T-helper 1 cell (primary cell): ENCODE measurements around the gene IRAK2.

Source experiments
- DNase-seq, 5 donors: peaks; one replicate each; pipeline ENCODE4 v3.0.0-alpha.2; 2012 to 2020

Gene IRAK2

DNA sequence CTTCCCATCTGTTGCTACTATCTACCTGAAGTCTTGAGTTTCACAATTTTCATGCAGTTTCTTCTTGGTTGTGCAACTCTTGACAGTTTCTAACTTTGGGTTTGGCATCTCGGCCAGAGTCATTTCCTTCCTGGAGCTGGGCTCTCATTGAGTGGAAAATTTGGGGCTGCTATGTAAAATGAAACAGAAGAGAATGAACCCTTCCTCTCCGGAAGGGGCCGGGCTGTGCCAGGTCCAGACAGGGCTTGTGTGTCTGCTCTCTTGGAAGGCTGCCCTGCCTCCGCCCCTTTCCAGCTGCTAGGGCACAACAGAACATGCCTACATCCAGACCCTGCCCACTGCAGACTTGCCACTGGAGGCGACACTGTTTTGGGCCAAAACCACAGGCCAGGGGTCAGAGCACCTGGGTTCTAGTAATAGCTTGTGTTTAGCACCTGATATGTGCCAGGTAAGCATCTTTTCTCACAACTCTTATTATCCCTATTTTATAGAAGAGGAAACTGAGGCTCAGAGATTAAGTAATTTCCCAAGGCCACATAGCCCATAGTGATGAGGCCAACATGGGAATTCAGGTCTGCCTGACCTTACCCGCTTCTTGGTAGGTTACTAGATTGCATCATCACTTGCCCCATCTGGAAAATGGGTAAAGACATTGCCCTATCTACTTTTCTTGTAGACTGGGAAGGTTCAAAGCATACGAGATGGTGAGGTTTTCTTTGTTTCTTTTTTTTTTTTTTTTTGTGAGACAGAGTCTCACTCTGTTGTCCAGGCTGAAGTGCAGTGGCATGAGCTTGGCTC, 25.0 kb downstream of the IRAK2 start:
- peak in 2 of 5 donors; percentile 27 to 84 for DNase-seq

DNA sequence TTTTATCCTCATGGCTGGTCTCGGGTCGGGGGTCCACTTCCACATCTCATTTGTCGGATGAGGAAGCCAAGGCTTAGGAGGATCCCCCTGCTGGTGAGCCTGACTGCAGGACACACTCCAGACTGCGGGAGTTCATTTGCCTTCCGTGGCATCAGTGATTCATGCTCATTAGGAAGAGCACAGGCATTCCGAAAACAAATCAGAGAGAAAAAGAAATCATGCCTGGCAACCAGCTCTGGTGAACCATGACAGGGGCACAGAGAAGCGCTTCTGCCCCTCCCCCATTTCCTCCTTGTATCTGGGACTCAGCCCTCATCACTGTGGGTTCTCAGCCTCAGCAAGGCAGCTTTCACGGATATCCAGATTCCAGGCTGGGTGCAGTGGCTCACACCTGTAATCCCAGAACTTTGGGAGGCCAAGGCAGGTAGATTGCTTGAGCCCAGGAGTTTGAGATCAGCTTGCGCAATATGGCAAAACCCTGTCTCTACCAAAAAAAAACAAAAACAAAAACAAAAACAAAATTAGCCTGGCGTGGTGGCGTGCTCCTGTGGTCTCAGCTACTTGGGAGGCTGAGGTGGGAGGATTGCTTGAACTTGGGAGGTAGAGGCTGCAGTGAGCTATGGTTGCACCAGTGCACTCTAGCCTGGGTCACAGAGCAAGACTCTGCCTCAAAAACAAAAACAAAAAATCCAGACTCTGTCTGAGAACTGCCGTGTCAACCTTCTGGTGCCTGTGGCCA, 28.4 kb downstream of the IRAK2 start:
- peak in 3 of 5 donors; percentile 23 to 72 (median 40) for DNase-seq

DNA sequence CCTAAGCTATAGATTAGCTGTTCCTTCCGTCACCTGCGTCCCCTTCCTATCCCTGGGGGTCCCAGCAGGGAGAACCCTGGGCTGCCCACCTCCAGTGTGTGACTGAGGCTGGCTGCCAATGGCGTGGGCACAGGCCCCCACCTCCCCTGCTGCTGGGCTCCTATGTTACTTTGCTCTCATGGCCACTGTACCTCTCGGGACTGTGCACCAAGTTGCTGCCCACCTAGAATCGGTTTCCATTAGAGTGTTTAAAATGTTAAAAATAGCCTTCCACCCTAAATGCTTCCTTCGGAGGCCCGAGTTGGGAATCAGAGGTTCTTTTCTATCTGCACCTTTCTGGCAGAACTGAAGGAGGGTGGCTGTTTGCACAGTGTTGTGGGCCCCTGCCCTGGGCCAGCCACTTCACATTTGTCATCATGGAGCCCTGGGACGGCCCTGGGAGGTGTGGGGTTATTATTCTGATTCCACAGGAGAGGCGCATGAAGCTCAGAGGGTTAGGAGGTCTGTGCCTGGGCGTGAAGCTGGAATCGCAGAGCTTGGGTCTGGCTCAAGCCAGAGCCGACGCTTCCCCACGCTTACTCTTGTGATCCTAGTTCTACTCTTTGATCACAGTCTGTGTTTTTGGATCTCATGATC, 29.1 kb downstream of the IRAK2 start:
- no peak for DNase-seq

DNA sequence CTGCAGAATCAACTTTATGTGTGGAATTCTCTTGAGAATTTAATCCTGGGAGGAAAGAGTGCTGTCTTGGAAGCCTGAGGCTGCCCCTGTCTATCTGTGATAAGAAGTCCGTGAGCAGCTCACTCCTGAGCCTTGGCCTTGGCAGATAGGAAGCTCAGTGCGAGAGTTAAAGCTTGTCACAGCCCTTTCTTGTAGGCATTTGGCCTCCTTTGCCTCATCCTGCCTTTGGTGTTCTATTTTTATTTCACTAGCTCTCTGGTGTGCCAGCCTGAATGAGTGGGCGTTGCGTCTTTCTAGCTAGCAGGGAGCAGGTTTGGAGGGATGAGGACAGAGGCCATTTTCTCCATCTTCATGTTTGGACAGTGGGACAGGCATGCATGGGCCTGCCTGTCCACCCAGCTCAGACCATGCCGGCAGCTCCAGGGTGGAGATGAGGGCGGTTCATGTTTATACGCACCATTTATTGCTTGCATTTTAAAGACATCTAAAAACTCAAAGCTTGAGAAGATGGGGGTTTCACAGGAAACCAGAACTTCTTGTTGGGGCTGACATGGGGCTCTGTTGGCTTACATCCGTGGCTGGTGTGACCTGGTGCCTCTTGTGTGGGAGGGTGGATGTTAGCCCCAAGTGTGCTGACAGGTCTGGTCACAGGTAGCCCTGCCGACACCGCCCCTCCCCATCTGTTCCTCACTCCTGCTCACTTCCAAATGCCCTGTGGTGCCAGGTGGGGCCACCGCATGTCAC, 29.8 kb downstream of the IRAK2 start:
- peak; percentile 18 to 69 (median 40) for DNase-seq

DNA sequence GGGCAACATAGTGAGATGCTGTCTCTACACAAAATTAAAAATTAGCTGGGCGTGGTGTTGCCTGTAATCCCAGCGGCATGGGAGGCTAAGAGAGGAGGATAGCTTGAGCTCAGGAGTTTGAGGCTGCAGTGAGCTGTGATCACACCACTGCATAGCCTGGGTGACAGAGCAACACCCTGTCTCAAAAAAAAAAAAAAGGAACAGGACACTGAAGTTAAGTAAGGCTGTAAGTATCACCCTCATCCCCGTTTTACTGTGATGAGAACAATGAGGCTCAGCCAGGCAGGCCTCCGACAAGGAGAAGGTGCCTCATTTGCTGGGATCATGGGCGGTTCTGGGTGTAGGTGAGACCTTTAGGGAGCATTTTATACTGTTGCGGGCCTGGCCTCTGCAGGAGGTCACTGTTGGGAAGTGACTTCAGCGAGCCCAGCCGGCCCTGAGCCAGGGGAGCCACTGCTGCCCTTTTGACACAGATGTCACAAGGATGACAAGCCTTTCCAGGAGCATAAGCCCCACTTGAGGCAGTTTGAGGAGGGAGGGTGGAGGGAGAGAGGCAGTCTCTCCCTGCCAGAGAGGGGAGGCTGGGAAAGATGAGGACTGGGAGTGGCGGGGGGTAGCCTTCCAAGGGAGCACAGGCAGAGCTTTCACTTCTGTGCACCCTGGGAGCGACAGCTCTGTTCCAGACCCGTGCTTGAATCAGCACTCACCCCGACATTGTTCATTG, 30.8 kb downstream of the IRAK2 start:
- DNase-seq, result no peak

DNA sequence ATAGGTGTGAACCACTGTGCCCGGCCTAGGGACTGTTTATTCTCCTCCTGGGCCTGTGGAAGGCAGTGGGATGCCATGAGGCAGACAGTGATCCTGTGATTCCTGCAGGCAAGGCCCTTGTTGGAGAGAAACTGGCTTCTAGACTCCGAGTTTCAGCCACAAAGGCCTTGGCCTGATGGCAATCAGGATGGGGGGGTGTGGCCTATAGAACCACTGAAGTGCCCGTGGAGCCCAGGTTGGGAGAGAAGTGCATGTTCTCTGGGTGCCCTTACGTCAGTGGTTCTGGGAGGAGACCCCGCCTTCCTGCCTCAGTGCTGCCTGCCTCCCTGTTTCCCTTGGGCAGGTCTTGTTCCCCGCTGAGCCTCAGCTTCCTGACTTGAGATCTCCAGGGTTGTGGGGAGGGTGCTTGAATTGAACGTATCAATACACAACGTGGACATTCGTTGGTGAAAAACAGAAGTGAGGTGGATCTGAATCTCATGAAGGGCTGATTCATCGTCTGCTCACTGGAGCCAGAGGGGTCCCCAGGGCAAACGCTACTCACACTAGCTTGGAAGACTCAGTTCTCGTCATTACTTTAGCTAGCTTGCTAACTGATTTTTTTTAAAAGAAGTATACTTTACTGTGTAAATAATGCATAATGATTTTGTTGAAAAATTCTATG, 31.8 kb downstream of the IRAK2 start:
- peak in 1 of 5 donors; percentile 50 for DNase-seq

DNA sequence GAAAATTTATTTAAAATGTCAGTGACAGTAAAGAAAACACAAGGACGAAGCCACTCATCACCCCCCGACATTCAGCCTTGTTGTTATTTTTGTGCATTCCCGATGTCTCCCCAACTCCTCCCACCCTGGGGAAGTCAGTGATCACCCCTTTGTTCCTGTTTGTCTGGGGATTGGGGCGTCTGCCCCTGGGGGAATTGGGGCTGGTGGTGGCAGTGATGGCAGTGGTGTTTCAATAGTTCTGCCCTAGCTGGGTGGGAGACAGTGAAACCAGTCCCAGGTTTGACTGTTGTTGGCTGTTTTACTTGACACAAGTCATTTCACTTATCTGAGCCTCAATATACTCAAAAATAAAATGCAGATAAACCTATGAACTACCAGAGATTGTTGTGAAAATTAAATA, 33.5 kb downstream of the IRAK2 start:
- DNase-seq, result no peak

DNA sequence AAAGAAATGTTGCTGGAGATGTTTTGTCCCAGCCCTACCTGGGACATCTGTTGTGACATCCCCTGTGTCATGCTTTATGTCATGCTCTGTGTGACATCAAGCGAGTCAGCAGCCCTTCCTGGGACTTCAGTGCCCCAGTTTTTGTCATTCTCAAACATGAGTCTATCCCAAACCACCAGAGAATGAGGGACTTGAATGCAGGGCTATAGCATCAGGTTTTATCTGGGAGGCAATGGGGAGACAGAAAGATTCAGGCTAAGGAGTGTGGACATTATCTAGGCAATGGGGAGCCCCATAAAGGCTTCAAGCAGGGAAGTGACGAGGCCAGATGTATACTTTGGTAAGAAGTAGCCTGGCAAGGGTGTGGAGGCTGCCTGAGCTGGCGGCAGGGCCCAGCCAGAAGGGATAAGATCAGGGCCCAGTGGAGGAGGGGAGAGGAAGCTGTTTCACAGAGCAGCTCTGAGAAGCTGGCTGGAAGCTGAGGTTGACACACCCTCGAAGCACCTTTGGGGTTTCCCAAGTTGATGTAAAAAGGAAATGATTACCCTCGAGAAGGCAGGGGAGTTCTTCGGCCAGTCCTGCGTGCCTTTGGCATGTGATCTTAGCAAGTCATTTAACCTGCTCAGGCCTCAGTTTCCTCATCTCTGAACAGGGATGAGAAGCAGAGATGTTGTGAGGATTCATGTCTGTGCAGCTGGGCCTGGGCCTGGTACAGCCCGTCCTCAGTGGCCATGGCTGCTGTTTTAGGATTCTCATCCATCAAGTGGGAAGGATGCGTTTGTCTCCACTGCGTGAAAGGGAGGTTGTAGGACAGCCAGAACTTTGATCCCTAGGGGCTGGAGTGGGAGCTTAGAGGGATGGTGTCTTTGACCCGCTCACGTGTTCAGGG, 34.3 kb downstream of the IRAK2 start:
- DNase-seq, result peak; percentile 53 to 92 (median 64)

DNA sequence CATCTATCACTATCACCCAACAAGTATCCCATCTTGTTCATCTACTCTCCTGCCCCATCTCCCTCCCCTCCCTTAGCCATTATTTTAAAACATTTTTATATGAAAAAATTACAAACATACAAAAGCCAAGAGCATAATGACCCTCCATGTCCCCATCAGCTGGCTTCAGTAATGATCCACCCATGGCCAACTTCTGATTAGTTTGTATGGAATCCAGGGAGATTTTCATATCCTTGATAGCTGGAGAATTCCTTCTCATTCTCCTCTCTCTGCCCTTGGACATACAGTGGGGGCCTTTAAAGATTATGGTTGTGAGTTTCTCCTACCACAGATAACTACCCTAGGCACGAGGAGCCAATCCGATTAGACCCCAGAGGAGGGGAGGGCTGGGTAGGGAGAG, 40.2 kb downstream of the IRAK2 start:
- no peak for DNase-seq

DNA sequence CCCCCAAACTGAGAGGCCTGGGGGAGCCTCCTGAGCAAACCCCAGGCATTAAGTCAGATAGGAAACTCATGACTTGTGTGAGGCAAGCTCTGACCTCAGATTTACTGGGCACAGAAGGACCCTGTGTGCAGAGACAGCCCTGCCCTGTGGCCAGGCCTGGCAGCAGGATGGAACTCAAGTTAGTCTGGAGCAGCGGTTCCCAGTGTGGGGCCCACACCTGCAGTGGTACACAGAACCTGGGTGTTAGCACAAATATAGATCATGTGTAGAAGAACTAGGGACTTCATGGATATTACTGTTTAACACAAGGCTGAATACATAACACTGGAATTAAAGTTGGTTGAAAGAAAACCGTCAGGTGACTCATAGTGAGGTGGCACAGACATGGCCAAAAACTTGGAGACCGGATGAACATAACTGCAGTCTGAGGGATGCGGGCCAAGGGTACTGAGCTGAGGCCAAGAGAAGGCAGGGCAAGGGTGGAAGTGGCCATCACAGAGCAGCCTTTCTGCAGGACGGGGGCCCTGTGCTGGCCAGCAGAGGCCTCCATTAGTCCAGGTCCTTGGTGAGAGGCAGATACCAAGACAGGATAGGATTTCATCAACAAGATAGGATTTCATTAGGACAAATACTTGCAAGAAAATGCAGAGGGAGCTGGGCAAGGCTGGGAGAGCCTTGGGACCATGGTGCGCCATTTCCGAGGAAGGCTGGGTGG, 40.9 kb downstream of the IRAK2 start:
- no peak for DNase-seq

DNA sequence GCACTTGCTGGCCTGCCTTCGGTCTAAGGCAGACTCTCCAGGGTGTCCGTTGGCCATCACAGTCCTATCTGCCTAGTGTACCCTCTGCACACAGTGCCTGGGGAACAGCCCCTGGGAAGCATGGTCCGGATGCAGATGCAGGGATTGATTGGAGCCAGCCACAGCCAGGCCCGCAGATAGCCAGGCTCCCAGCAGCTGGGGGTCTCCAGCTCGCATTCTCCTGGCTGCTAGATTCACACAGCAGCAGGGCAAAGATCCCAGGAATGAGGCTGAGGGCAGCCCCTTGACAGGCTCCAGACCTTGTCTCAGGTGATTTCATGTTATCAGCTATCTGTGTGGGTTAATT, 41.4 kb downstream of the IRAK2 start:
- no peak for DNase-seq

DNA sequence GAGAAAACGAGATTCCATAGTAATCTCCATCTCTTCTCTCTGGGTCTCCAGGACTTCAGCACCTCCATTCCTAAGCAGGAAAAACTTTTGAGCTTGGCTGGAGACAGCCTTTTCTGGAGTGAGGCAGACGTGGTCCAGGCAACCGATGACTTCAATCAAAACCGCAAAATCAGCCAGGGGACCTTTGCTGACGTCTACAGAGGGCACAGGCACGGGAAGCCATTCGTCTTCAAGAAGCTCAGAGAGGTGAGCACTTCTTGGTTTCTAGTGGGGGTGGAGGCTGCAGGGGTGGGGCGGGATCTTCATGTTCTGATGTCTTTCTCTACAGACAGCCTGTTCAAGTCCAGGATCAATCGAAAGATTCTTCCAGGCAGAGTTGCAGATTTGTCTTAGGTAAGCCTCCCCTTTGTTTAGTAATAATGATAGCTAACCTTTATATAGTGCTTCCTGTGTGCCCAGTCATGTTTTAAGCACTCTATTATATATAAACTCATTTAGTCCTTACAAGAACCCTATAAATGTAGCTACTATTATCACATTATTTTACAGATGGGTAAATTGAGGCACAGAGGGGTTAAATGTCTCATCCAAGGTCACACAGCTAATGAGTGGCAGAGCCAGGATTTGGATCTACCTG, 48.6 kb downstream of the IRAK2 start:
- DNase-seq, result no peak

DNA sequence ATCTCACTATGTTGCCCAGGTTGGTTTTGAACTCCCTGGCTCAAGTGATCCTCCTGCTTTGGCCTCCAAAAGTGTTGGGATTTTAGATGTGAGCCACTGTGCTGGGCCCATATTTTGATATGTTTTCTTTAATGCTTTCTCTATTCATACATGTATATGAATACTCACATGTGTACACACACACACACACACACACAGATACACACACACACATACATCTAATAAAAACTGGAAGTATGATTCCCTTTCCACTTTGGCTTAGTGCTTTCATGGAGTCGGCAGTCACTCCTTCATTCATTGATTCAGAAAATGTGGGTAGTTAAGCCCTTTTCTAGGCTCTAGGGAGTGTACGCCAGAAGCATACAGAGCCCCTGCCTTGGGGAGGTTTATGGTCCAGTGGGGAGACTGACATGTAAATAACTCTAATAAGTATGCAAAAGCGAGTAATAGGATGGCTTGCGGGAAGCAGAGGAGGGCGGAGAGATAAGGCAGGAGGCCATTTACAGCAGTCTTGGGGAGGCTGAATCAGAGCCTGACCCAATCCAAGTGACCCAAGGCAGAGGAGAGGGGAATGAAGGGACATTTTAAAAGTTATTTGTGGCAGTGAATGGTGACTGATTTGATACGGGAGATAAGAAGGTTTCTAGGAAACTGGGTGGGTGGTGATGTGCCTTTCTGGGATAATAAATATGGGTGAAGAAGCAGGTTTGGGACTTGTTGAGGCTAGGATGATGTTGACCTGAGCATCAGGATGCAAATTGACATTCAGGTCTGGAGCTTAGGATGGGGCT, 51.1 kb downstream of the IRAK2 start:
- DNase-seq, result no peak

DNA sequence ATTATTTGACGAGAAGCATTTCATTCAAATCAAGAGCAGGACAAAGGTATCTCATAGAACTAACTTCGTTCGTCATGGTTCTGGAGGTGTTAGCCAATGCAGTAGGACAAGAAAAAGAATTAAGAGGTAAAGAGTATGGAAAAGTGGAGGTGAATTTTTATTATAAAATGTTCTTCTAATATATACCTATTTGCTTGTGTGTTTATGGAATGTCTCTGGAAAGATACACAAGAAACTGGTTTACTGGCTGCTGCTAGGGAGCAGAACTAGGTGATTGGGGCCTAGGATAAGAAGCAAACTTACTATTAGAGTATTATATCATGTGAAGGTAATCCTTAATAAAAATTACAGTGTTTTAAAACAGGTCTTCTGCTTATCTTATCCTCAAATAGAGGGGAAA, 52.6 kb downstream of the IRAK2 start:
- DNase-seq, result no peak

DNA sequence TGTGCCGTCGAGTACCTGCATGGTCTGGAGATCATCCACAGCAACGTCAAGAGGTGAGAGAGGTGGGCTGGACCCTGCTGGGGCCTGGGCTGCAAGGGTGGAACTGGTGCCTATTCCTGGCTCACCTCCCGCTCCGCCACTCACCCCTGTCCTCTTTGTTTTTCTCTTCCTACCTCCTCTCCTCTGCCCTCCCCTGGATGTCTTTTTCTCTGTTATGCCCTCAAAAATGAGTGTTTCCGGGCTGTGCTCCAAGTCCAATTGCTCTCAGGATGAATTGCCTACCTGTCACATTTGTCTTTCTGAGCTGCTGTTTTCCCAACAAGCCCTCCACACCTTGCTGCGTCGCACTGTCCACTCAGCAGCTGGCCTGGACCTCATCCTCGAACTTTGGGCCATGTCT, 55.0 kb downstream of the IRAK2 start:
- no peak for DNase-seq

DNA sequence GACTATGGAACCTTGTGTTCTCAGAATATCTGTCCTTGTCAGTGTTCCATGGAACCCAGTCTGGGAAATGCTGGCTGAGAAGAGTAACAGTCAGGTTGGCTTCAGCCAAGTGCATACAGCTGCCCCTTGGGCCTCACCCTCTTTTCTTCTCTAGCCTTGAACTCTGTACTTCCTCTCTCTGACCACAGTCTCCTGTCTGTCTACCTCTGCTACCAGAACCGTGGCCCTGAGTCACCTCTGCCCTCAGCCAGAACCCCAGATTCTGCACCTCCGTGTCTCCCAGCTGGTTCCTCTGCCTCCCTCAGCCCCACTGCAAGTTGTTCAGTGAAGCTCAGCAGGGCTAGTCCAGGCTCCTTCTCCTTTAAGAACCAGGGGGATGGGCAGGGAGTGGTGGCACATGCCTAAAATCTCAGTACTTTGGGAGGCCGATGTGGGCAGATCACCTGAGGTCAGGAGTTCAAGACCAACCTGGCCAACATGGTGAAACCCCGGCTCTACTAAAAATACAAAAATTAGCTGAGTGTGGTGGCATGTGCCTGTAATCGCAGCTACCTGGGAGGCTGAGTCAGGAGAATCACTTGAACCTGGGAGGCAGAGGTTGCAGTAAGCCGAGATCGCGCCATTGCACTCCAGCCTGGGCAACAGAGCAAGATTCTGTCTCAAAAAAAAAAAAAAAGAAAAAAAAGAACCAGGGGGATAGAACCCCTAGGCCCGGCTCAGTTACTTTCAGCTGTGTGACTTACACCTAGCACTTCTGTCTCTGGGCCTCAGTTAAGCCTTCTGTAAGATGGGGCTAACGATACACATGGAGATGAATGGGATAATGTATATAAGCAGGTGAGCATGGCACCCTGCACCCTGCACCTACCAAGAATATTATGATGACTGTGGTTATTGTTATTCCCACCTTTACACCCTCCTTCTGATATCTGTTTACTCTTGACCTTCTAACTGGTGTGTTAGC, 59.2 kb downstream of the IRAK2 start:
- peak in 3 of 5 donors; percentile 27 to 69 (median 32) for DNase-seq
